ENCODE measurements around the gene SOWAHC.
"Not testable (repeated sequence)": the region's sequence is repeated elsewhere in the genome, so short reads cannot be mapped to it uniquely, and the experiment has no call there.

Gene SOWAHC, protein sequence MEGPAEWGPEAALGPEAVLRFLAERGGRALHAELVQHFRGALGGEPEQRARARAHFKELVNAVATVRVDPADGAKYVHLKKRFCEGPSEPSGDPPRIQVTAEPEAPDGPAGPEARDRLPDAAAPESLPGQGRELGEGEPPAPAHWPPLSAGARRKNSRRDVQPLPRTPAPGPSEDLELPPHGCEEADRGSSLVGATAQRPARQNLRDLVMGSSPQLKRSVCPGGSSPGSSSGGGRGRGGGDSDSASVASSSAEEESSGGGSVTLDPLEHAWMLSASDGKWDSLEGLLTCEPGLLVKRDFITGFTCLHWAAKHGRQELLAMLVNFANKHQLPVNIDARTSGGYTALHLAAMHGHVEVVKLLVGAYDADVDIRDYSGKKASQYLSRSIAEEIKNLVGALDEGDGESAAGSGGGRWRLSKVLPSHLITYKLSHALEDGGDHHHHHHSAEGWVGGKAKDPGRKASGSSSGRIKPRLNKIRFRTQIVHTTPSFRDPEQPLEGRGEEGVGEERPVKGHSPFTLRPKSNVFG

DNA sequence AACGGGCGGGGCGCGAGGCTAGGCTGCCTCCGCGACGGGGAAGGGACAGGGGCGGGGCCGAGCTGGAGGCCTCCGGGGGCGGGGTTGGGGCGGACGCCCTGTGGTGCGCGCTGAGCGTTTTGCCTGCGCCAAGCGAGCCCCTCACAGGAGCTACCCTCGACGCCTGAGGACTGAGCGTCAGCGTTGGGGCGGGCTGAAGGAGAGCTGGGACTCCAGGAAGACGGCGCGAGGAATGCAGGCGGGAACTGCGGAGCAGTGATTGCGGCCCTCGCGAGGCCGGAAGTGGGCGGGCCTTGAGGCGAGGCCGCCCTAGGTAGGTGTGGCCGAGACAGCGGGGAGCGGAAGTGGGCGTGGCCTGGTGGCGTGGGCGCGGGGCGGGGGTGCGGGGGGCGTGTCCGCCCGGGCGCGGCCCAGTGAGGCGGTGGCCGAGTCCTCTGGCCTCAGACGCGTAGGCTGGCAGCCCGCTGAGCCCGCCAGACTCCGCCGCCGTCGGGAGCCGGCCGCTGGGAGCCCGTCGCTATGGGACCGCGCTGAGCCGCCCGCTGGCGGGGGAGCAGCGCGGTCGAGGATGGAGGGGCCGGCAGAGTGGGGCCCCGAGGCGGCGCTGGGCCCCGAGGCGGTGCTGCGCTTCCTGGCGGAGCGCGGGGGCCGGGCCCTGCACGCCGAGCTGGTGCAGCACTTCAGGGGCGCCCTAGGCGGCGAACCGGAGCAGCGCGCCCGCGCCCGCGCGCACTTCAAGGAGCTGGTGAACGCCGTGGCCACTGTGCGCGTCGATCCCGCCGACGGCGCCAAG lies at the start of gene SOWAHC, which contains the start of gene SEPTIN10:
Gene SOWAHC, plus strand, starts transcription at position 443 of the 793 bp plus-strand sequence. Its CDS starts 126 bp downstream, at position 569.
Gene SEPTIN10, minus strand, starts transcription at position 45 of the 793 bp plus-strand sequence. CDS start 139 bp downstream, outside the sequence.
- DNase-seq (ENCODE audit: low read depth) = peak; percentile 100

DNA sequence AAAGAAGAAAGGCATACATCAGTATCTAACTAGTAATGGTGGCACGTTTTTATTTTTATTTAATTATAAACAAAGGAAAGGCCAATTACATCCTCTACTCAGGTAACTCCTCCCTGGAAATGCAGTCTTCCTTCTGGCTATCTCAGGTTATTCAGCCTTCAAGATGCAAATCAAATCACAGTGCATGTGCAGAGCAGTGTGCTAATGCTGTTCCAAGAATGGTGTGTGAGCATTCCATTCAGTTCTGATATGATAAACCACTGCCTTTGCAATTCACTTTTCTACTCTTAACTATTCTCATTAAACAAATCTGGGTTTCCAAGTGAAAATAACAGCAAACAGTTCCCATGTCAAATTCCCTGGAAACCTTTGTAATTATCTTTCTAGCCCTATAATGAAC lies 38.8 kb upstream of the SOWAHC start:
- no peak for DNase-seq (ENCODE audit: low read depth)

DNA sequence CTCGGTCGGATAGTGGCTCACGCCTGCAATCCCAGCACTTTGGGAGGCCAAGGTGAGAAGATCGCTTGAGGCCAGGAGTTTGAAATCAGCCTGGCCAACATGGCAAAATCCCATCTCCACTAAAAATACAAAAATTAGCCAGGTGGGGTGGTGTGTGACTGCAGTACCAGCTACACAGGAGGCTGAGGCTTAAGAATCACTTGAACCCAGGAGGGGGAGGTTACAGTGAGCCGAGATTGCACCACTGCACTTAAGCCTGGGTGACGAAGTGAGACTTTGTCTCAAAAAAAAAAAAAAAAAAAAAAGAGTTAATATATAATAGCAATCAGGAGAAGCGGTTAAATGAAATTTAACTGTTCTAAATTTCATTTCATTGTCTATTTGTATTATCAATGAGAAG lies 36.5 kb upstream of the SOWAHC start:
- not testable (repeated sequence) for DNase-seq (ENCODE audit: low read depth)

DNA sequence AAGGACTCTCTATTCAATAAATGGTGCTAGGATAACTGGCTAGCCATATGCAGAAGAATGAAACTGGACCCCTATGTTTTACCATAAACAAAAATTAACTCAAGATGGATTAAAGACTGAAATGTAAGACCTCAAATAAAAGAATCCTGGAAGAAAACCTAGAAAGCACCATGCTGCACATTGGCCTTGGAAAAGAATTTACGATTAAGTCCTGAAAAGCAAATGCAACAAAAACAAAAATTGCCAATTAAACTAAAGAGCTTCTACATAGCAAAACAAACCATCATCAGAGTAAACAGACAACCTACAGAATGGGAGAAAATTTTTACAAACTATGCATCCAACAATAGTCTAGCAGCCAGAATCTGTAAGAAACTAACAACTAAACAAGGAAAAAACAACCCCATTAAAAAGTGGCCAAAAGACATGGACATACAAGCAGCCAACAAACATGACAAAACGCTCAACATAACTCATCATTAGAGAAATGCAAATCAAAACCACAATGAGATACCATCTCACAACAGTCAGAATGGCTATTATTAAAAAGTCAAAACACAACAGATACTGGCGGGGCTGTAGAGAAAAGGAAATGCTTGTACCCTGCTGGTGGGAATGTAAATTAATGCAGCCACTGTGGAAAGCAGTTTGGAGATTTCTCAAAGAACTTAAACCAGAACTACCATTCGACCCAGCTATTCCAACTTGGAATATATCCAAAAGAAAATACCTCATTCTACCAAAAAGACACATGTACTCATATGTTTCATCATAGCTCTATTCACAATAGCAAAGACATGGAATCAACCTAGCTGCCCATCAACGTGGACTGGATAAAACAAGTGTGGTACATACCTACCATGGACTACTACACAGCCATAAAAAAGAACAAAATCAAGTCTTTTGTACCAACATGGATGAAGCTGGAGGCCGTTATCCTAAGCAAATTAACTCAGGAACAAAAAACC lies 31.0 kb upstream of the SOWAHC start:
- no peak for DNase-seq (ENCODE audit: low read depth)

DNA sequence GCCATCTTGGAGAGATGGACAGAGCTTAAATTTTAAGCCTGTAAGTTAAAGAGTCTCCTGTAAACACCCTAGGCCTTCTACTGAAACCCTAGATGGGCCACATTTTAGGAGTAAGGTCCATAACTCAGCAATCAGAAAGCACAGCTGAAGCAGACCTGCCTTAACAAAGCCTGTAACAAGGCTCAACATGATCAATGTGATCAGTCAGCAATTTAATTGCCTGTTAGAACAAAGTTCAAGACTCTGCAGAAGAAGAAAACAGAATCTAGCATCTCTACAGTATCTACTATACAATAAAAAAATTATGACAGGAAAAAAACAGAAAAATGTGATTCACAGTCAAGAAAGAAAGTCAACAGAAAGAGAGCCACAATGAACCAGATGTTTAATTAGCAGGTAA lies 27.5 kb upstream of the SOWAHC start:
- DNase-seq (ENCODE audit: low read depth) = no peak

DNA sequence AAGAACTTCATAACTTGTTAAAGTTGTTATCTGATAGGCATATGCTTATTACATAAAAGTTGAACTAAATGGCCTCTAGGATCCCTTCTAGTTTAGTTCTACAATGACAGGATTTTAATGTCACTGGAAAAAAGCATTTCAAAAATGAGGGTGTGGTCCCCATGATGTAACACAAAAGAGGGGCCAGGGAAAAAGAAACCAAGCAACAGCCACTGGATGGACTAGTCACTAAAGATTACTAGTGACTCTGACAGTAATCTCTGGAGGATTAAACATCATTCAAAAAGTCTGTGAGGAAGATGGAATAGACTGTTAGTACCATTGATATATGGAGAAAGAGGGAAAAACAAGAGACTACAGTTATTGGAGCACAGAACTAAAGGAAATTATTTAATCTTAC lies 23.0 kb upstream of the SOWAHC start:
- no peak for DNase-seq (ENCODE audit: low read depth)

DNA sequence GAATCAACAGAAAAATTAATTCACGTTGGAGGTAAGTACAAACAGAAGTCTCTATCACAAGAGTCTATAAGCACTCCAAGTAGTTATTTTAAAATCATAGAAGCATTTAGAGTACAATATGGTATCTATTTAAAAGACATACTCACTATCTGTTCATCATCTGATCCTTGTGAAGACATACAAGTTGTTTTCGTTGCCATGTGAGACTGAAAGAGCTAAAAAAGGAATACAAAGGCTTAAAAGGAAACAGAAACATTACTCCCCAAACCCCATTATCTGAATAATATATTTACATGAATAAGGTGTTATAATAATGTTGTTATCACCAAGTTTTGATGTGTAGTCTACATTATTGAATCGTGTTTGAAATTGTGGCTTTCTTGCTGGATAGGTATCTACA lies 21.3 kb upstream of the SOWAHC start:
- no peak for DNase-seq (ENCODE audit: low read depth)

DNA sequence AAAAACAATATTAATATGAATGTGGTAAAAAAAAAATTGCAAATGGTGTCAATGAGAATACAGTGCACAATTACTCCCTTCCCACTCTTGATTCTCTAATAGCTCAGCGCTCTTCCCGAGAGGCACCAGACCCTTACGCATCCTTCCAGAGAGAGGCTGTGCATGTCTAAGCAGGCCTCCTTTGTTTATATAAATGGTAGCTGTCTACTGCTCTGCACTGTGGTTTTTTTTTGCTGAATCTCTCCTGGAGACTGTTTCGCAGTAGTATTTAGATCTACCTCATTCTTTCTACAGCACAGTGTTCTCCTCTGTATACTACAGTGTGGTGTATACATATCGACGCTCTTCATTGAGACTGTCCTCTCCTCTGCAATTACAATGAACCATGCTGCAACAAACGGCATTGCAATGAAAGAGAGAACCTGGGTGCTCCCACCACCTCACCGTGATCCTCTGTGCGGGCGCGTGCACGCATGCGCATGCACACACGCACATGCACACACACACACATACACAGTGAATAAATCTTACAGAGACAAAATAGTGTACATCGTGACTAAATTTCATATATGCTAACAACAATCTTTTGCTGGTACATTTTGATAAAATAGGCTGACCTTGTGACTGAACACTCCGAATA lies 19.8 kb upstream of the SOWAHC start:
- DNase-seq (ENCODE audit: low read depth) = no peak

DNA sequence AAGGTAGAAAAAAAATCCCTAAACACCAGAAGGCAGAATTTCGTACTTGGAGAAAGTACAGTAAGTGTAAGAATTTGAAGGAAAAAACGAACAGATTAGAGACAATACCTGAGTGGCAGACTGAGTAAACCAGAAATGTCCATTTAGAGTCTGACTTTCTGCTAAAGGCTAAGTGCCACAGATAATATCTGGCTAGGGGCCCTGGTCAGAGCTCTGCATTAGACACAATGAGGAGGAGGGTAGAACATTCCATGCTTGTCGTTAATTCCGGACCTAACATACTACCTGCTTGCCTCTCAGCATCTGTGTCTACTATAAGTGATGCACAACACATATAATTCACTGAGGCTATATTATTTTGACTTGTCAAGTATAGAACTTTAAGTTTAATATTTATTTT lies 18.5 kb upstream of the SOWAHC start:
- DNase-seq (ENCODE audit: low read depth) = no peak

DNA sequence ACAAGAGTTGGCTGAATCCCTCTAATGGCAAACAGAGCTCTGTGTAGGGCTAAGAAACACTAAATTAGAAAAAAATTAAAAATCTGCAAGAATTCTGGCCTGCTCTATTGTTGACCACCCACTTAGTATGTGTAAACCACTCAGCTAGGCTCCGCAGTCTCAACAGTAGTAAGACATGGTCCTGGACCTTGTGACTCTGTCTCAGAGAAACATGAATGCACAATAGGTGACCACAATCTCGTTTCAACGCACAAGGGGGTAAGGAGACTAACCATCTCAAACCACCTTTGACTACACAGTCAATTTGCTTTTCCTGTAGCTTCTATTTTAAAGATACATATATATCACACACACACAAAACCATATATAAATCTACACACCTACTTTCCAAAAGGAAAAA lies 16.9 kb upstream of the SOWAHC start:
- no peak for DNase-seq (ENCODE audit: low read depth)

DNA sequence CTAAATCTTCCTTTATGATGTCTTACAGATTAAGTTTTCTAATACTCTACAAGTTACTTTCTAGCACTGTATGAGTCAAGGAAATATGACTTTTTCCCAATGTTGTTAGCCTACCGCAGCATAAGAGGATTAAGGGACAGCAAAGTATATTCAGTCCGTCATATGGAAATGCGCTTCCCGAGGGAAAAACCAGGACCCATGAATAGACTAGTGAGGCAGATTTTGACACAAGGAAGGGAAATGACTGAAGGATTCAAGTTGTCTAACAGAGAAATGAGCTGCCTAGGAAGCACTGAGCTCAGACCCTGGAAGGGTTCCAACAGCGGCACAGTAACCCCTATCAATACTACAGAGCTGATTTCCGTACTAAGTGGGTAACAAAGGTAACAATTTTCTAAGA lies 12.4 kb upstream of the SOWAHC start:
- no peak for DNase-seq (ENCODE audit: low read depth)

DNA sequence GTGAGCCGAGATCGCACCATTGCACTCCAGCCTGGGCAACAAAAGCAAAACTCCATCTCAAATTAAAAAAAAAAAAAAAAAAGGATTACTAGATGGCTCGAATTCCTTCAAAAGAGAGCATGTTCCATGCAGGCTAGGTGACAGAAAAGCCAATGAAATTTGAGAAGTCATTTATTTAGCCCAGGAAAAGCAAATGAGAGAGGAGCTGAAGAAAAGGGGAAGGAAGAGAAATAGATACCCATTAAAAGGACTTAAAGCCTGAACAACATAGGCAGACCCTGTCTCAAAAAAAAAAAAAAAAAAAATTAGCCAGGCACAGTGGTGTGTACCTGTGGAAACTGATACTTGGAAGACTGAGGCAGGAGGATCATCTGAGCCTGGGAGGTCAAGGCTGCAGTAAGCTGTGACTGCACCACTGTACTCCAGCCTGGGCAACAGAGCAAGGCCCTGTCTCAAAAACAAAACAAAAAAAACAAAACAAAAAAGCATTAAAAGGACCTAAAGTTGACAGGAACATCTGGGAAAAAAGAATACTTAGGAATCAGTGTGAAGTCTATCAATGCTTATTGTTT lies 11.5 kb upstream of the SOWAHC start:
- no peak for DNase-seq (ENCODE audit: low read depth)

DNA sequence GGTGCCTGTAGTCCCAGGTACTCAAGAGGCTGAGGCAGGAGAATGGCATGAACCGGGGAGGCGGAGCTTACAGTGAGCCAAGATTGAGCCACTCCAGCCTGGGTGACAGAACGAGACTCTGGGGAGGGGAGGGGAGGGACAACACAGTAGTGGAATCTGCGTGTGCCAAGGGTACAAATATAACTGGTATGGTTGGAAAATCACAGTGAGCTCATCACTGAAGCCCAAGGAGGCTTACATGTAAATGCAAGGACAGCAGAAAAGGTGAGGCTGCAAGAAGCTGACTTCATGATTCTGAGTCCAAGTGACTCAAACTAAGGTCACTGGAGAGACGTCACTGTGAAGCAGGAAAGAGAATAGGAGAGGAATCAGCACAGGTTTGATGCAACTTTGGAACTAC lies 9.6 kb upstream of the SOWAHC start:
- DNase-seq (ENCODE audit: low read depth) = no peak

DNA sequence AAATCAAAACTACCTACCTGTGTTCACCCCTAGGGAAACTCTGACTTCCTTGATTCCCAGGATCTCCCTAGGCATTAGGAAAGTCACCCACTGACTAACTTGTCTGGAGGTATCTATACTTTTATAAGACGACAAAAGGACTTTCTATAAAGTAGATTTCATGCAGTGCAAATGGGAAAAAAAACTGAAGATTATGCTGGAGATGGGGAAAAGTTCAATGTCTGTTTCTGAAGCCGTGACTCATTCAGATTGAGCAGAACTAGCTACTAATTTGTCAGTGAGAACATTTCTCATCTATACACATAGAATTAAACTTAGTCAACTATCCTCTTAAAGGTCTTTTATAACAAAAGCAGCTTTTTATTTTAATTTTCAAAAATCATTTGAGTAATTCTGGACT lies 6.4 kb upstream of the SOWAHC start:
- DNase-seq (ENCODE audit: low read depth) = no peak

DNA sequence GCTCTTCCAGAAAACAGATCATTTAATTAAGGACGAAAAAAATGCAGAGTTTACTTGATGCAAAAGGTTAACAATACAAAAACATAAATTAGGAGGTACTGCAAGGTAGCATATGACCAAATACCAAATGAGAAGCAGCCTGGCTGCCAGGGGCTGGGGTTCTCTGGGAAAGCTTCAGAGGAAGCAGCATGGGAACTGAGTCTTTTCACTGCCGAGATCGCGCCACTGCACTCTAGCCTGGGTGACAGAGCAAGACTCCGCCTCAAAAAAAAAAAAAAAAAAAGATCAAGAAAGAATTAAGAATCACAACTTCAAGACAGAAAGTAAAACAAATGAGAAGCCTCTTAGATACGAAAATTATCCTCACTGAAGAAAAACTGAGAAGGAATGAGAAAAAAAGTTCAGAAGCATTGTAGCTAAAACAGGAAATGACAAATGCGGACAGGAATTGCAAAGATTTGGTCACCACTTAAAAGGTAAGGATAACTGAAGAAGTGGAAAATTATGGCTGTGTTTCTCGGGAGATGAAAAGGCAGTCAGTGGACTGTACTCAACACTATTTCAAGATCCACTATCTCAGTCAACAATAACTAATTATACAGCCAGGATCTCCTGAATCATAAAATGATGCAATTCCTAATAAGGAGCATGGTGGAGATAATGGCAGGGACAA lies 4.7 kb upstream of the SOWAHC start:
- DNase-seq (ENCODE audit: low read depth) = no peak

DNA sequence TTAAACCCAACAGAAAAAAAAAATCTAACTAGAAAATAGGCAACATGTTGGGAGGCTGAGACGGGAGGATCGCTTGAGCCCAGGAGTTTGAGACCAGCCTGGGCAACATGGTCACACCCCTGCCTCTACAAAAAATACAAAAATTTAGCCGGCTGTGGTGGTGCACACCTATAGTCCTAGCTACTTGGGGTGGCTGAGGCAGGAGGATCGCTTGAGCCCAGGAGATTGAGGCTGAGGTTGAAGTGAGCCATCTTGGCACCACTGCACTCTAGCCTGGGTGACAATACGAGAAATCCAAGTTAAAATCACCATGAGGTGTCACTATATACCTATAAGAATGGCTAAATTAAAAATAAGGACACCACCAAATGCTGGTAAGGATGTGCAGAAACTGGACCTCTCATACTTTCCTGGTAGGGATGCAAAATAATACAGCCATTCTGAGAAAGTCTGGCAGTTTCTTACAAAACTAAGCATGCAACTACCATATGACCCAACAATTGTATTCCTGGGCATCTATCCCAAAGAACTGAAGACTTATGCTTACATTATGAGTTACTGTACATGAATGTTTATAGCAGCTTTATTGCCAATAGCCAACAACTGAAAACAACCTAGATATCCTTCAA lies 2.6 kb upstream of the SOWAHC start:
- DNase-seq (ENCODE audit: low read depth) = peak; percentile 70

DNA sequence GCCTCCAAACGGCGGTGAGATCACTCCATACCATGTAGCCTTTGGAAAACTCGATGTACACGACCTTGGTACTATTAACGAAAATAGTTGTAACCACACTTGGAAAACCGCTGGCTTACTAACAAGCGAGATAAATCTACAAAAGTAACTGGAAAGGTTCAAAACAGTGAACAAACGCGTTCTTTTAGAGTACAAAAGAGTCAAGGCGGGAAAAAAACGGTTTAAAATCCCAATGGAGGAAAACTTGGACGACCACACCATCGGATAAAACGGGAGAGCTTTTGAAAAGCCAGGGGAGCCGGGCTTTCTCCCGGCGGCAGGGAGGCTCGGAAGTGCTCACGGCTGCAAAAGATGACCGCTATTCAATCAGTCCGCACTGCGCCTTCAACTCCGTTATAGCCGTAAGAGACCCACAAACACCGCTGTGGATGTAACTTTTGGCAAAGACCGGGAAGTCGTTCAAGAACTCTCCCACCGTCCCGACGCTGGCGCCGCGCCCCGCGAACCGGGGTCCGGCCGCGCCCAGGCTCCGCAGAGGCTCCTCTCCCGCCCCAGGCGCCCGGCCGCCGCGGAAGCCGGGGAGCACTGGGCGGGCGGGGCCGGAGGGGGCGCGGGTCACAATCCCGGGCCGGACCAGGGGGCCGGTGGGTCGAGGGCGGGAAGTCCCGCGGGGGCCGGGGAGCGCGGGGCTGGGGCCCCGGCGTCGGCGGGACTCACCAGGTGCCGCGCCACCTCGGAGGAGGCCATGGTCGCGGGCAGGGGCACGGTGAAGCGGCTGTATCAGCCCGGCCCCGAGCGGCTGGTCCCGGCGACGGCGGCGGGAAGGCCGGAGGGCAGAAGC lies 863 bp upstream of the SOWAHC start:
- peak; percentile 53 for DNase-seq (ENCODE audit: low read depth)

DNA sequence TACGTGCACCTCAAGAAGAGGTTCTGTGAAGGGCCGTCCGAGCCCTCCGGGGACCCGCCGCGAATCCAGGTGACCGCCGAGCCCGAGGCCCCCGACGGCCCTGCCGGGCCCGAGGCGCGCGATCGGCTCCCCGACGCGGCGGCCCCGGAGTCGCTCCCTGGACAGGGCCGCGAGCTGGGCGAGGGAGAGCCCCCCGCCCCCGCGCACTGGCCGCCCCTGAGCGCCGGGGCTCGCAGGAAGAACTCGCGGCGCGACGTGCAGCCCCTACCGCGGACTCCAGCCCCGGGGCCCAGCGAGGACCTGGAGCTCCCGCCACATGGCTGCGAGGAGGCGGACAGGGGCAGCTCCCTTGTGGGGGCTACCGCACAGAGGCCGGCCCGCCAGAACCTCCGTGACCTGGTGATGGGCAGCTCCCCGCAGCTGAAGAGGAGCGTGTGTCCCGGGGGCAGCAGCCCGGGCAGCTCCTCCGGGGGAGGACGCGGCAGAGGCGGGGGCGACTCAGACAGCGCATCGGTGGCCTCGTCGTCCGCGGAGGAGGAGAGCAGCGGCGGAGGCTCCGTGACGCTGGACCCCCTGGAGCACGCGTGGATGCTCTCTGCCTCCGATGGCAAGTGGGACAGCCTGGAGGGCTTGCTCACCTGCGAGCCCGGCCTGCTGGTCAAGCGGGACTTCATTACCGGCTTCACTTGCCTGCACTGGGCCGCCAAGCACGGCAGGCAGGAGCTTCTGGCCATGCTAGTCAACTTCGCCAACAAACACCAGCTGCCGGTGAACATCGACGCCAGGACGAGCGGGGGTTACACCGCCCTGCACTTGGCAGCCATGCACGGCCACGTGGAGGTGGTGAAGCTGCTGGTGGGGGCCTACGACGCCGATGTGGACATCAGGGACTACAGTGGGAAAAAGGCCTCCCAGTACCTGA lies 812 bp downstream of the SOWAHC start:
- DNase-seq (ENCODE audit: low read depth) = no peak

Measured in fibroblast of the conjunctiva (primary cell).